DND-41 (cell line): ENCODE measurements around the gene PLAC8L1.

ENCODE experiments used
- EZH2 ChIP-seq: IDR thresholded peaks from 3 replicates; pipeline ENCODE4 v1.6.1; 2012; ENCODE audit warnings: borderline replicate concordance, low read depth, mild to moderate bottlenecking, moderate library complexity, low read length, inconsistent platforms; ENCODE audit not compliant: severe bottlenecking
- TF ChIP-seq, protein P1 (sequence below): IDR thresholded peaks from 2 replicates; pipeline ENCODE4 v1.5.1; 2012; ENCODE audit warnings: borderline replicate concordance, low read length, moderate library complexity, mild to moderate bottlenecking; ENCODE audit not compliant: poor library complexity, severe bottlenecking; ENCODE audit errors: extremely low read depth

DNA sequence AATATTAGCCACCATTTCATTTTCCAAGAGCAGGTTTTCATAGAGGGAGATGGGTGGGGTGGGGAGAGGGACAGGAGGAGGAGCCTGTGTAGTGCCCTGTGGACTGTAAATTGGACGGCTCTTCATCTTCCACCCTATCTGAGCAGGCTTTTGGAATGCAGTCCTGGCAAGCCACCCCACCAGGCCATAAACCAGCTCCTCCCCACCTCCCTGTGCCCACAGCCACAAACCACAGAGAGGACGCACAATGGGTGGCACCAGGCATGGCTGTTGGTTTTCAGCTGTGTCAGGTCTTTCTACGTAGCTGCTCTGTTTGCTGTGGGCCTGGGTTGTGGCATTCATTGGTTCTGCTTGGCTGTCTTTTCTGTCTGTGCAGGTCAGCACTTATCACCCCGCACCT, 58.0 kb downstream of the PLAC8L1 start:
- TF ChIP-seq, protein P1, sequence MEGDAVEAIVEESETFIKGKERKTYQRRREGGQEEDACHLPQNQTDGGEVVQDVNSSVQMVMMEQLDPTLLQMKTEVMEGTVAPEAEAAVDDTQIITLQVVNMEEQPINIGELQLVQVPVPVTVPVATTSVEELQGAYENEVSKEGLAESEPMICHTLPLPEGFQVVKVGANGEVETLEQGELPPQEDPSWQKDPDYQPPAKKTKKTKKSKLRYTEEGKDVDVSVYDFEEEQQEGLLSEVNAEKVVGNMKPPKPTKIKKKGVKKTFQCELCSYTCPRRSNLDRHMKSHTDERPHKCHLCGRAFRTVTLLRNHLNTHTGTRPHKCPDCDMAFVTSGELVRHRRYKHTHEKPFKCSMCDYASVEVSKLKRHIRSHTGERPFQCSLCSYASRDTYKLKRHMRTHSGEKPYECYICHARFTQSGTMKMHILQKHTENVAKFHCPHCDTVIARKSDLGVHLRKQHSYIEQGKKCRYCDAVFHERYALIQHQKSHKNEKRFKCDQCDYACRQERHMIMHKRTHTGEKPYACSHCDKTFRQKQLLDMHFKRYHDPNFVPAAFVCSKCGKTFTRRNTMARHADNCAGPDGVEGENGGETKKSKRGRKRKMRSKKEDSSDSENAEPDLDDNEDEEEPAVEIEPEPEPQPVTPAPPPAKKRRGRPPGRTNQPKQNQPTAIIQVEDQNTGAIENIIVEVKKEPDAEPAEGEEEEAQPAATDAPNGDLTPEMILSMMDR: no peak
- no peak for TF ChIP-seq EZH2
